ENCODE results near the gene ADAM15. TPM values are rescaled to one million over a fixed set of nuclear protein-coding genes. Genes with fewer than 3 reads are reported as not detected.

Gene ADAM15
- total RNA-seq, 1 experiment from 2014 or later = 30.6 TPM

- H3K23me2 ChIP-seq (ENCODE audit: insufficient read length, low read depth, low read length, poor library complexity, severe bottlenecking) = no peaks in the 10 kb centered on the region
- H3K4me2 ChIP-seq (ENCODE audit: insufficient read depth, insufficient read length, low read length) = no peak overlapping the region
- H2BK20ac ChIP-seq (ENCODE audit: low read depth, low read length, poor library complexity, severe bottlenecking) = no peak overlapping the region
- H3T11ph ChIP-seq (ENCODE audit: low read length) = no peak overlapping the region
- no peak overlapping the region for H3K18ac ChIP-seq (ENCODE audit: insufficient read length, low read depth, low read length)
- Mint-ChIP-seq H3K36me3 (ENCODE audit: insufficient read depth in 1 of 3, low read depth in 3 of 3) (no peaks in the 10 kb centered on the region), H3K27me3 (ENCODE audit: low read depth) (peaks cover 22% of the 10 kb centered on the region), H3K27ac (no peak overlapping the region), H3K9me3 (no peaks in the 10 kb centered on the region), H3K4me1 (peaks cover 0 to 14% of the 10 kb centered on the region in 2 experiments; a peak in 2 of 4 replicates), H3K4me3 (no peak overlapping the region)
- H4K20me1 ChIP-seq (ENCODE audit: control insufficient read depth, insufficient read depth, insufficient read length) = no peaks in the 10 kb centered on the region
- no peak for TF ChIP-seq CTCF (conservative IDR thresholded peaks at IDR 0.05)
- no peak overlapping the region for H3K14ac ChIP-seq (ENCODE audit: insufficient read depth, low read length)
- no peak overlapping the region for H3K9ac ChIP-seq (ENCODE audit: extremely low read depth, insufficient read length, low read length)
- WGBS (ENCODE audit: extremely low coverage, insufficient read length, low lambda C conversion rate) = no CpG with 5 or more reads among the region's 15 CpGs
- no peak overlapping the region for H4K5ac ChIP-seq (ENCODE audit: insufficient read length, low read depth, low read length)
- no peak overlapping the region for H3K23ac ChIP-seq (ENCODE audit: insufficient read length, low read depth, low read length)
- no peak overlapping the region for H3K27ac ChIP-seq (ENCODE audit: insufficient read length, low read depth, low read length)
- H2BK12ac ChIP-seq (ENCODE audit: insufficient read length, low read depth, low read length) = no peak overlapping the region
- no peak overlapping the region for H2AK5ac ChIP-seq (ENCODE audit: insufficient read length, low read length)
- H3K4ac ChIP-seq (ENCODE audit: low read depth, low read length) = no peak overlapping the region
- H4K8ac ChIP-seq (replicated peaks; ENCODE audit: insufficient read length, low read depth, low read length) = no peak overlapping the region
- H2BK5ac ChIP-seq (ENCODE audit: insufficient read length, low read length) = no peak overlapping the region
- no peak overlapping the region for H2AFZ ChIP-seq (ENCODE audit: low read length)
- H2BK120ac ChIP-seq (ENCODE audit: low read depth, low read length, poor library complexity, severe bottlenecking) = no peak overlapping the region
- no peaks in the 10 kb centered on the region for H3K27me3 ChIP-seq (ENCODE audit: insufficient read depth, low read length)
- no peaks in the 10 kb centered on the region for H3K79me2 ChIP-seq (ENCODE audit: insufficient read depth, low read length)
- DNase-seq = no peak
- no peaks in the 10 kb centered on the region for H3K9me3 ChIP-seq (ENCODE audit: control insufficient read depth, low read depth, low read length)
- H2BK15ac ChIP-seq (ENCODE audit: low read depth, low read length) = no peak overlapping the region
- H4K91ac ChIP-seq (ENCODE audit: insufficient read length, low read depth, low read length) = no peak overlapping the region
- H3K56ac ChIP-seq (ENCODE audit: insufficient read length, low read depth, low read length) = no peak overlapping the region
- no peaks in the 10 kb centered on the region for H3K4me1 ChIP-seq (ENCODE audit: insufficient read depth, low read length)
- H3K79me1 ChIP-seq (ENCODE audit: insufficient read depth, low read depth, low read length, poor library complexity, severe bottlenecking) = no peaks in the 10 kb centered on the region
Measured at GRCh38 chr1:155030243-155030795, 20.8 kb upstream of the ADAM15 start.
